Measurements from ENCODE around the gene SLC12A8. TPM values are rescaled to one million over a fixed set of nuclear protein-coding genes. Genes with fewer than 3 reads are reported as not detected.
"Not testable (repeated sequence)": the region's sequence is repeated elsewhere in the genome, so short reads cannot be mapped to it uniquely, and the experiment has no call there.

Gene SLC12A8
- polyA plus RNA-seq, 1 of the 3 experiments (the other 2 are of a cell fraction): 7.5 TPM

- no peak for TF ChIP-seq YY1 (IDR thresholded peaks at IDR 0.05; ENCODE audit: low read depth)
- no peak for TF ChIP-seq FOXM1 (IDR thresholded peaks at IDR 0.05; ENCODE audit: low read depth)
- no peak for TF ChIP-seq RCOR1 (IDR thresholded peaks at IDR 0.05; ENCODE audit: low read length)
- TF ChIP-seq REST (IDR thresholded peaks at IDR 0.05; ENCODE audit: low read depth, low read length): no peak
- no peak for TF ChIP-seq EZH2phosphoT487 (IDR thresholded peaks at IDR 0.05; ENCODE audit: borderline replicate concordance, low read depth)
- TF ChIP-seq PBX3 (IDR thresholded peaks at IDR 0.05): no peak
- no peak for TF ChIP-seq RXRA (IDR thresholded peaks at IDR 0.05; ENCODE audit: borderline replicate concordance, low read depth)
- no peak for TF ChIP-seq EP300 (IDR thresholded peaks at IDR 0.05; ENCODE audit: borderline replicate concordance in 1 of 2, low read depth in 1 of 2, low read length in 1 of 2)
- no peak for TF ChIP-seq TAF1 (IDR thresholded peaks at IDR 0.05; ENCODE audit: borderline replicate concordance, low read depth, low read length)
- TF ChIP-seq NRF1 (IDR thresholded peaks at IDR 0.05; ENCODE audit: low read depth, low read length): no peak
- no peak for TF ChIP-seq NFIC (IDR thresholded peaks at IDR 0.05; ENCODE audit: borderline replicate concordance)
- no peak for TF ChIP-seq POLR2AphosphoS5 (IDR thresholded peaks at IDR 0.05; ENCODE audit: low read depth, low read length)
- TF ChIP-seq CHD2 (IDR thresholded peaks at IDR 0.05; ENCODE audit: low read length, partially characterized antibody): no peak
- no peak for TF ChIP-seq TEAD4 (IDR thresholded peaks at IDR 0.05; ENCODE audit: borderline replicate concordance, insufficient read depth)
- no peak for TF ChIP-seq MXI1 (IDR thresholded peaks at IDR 0.05; ENCODE audit: low read depth, low read length)
- no peak for TF ChIP-seq GABPA (IDR thresholded peaks at IDR 0.05; ENCODE audit: low read depth)
- TF ChIP-seq MEF2A (IDR thresholded peaks at IDR 0.05; ENCODE audit: borderline replicate concordance, low read depth): no peak
- TF ChIP-seq IRF3 (IDR thresholded peaks at IDR 0.05; ENCODE audit: low read depth, low read length): no peak
- no peak for TF ChIP-seq FOSL2 (IDR thresholded peaks at IDR 0.05; ENCODE audit: borderline replicate concordance, low read depth)
- Histone ChIP-seq H3K4me1 (ENCODE audit: control insufficient read depth in 1 of 2, insufficient read depth in 2 of 2, low read depth in 1 of 2, low read length in 1 of 2) (no peaks in the 10 kb centered on the region), H3K79me2 (ENCODE audit: insufficient read depth) (no peaks in the 10 kb centered on the region), H3K27me3 (ENCODE audit: insufficient read depth) (no peaks in the 10 kb centered on the region), H3K27ac (ENCODE audit: low read depth in 2 of 2, low read length in 1 of 2) (no peak overlapping the region), H3K9me2 (no peaks in the 10 kb centered on the region), H3K4me2 (no peak overlapping the region), H3K9me3 (no peaks in the 10 kb centered on the region), H3K36me3 (replicated peaks in 1 of 2; ENCODE audit: control insufficient read depth in 1 of 2, insufficient read depth in 2 of 2, low read length in 1 of 2) (no peaks in the 10 kb centered on the region), H2AFZ (ENCODE audit: low read depth) (no peak overlapping the region), H3K4me3 (ENCODE audit: low read depth in 2 of 2, low read length in 1 of 2) (no peak overlapping the region), H3F3A (replicated peaks; ENCODE audit: insufficient read depth) (peaks cover 13% of the 10 kb centered on the region), H3K9ac (no peak overlapping the region), H4K20me1 (ENCODE audit: insufficient read depth) (no peaks in the 10 kb centered on the region)
- DNase-seq: no peak
- ChIA-PET POLR2A (no interaction called here), CTCF (interaction anchor here (0.9 kb wide), 1 partner anchor 156 kb away, joined by 3 read pairs; no protein-coding TSS in a partner anchor)
- 81% methylated on average over 10 of the region's 10 CpGs for WGBS (ENCODE audit: low lambda C conversion rate)
These were observed 128.8 kb downstream of the SLC12A8 start for GRCh38 chr3:125083776-125084175.

- not testable (repeated sequence) for H3K27ac ChIP-seq (ENCODE audit: low read depth in 2 of 2, low read length in 1 of 2)
These were observed 130.2 kb downstream of the SLC12A8 start for GRCh38 chr3:125082339-125082738.

More at GRCh38 chr3:125082339-125082738, 130.2 kb downstream of the SLC12A8 start:
- H3K79me2 ChIP-seq (ENCODE audit: insufficient read depth); H3K4me3 ChIP-seq (ENCODE audit: low read depth in 2 of 2, low read length in 1 of 2); H3K27me3 ChIP-seq (ENCODE audit: insufficient read depth); H3K4me2 ChIP-seq; CTCF ChIA-PET; H3K9ac ChIP-seq; H3K4me1 ChIP-seq (ENCODE audit: control insufficient read depth in 1 of 2, insufficient read depth in 2 of 2, low read depth in 1 of 2, low read length in 1 of 2); POLR2A ChIA-PET; H3K36me3 ChIP-seq (replicated peaks in 1 of 2; ENCODE audit: control insufficient read depth in 1 of 2, insufficient read depth in 2 of 2, low read length in 1 of 2); H3K9me2 ChIP-seq; H2AFZ ChIP-seq (ENCODE audit: low read depth); H3K9me3 ChIP-seq; DNase-seq; H4K20me1 ChIP-seq (ENCODE audit: insufficient read depth): not testable (repeated sequence)
- H3F3A ChIP-seq (replicated peaks; ENCODE audit: insufficient read depth): peaks cover 13% of the 10 kb centered on the region
- WGBS (ENCODE audit: low lambda C conversion rate): 71% methylated on average over 4 of the region's 4 CpGs

Data from SK-N-SH (cell line).